WTC11 (cell line): ENCODE data around the gene OR2AG2. TPM values are rescaled to one million over a fixed set of nuclear protein-coding genes. Genes with fewer than 3 reads are reported as not detected.

Source experiments
- ATAC-seq: fragments of 200-7000 bp; cut with Tn5 transposase; 2 replicates; pipeline ENCODE4 v1.10.0; 2021; ENCODE audit warnings: mild to moderate bottlenecking, moderate library complexity
- CTCF ChIA-PET: fragments of 300-600 bp; sonication (Branson Sonifier 250); formaldehyde crosslinking; loops from one replicate; lab custom pipeline; 2021; ENCODE audit warnings: antibody characterized with exemption; lab: Charles Lee
- POLR2A ChIA-PET: fragments of 350-600 bp; sonication (Branson Sonifier 250); formaldehyde crosslinking; loops from one replicate; lab custom pipeline; 2021; ENCODE audit warnings: antibody characterized with exemption; lab: Charles Lee
- DNase-seq: peaks from one replicate; pipeline ENCODE4 v3.0.0; 2021; ENCODE audit warnings: low spot score
- H3K27ac Mint-ChIP-seq: 2 replicates; pipeline ENCODE4 v1.8.0; 2021; ENCODE audit warnings: mixed read lengths
- H3K27me3 Mint-ChIP-seq: 2 replicates; pipeline ENCODE4 v1.8.0; 2021; ENCODE audit warnings: low read depth, mild to moderate bottlenecking, moderate library complexity, mixed read lengths
- H3K36me3 Mint-ChIP-seq: 2 replicates; pipeline ENCODE4 v1.8.0; 2021; ENCODE audit warnings: mixed read lengths
- H3K4me1 Mint-ChIP-seq: 2 replicates; pipeline ENCODE4 v1.8.0; 2022; ENCODE audit warnings: mixed read lengths
- H3K4me3 Mint-ChIP-seq: 2 replicates; pipeline ENCODE4 v1.8.0; 2021; ENCODE audit warnings: mild to moderate bottlenecking, moderate library complexity, mixed read lengths
- H3K9me3 Mint-ChIP-seq: 2 replicates; pipeline ENCODE4 v1.8.0; 2021; ENCODE audit warnings: mixed read lengths
- FOXP1 ChIP-seq: sonication (generic); formaldehyde crosslinking; IDR thresholded peaks from 2 replicates; pipeline ENCODE4 v1.8.0; 2022; ENCODE audit warnings: missing genetic modification reagents, mild to moderate bottlenecking, moderate library complexity, borderline replicate concordance
- NFE2L1 ChIP-seq: sonication (generic); formaldehyde crosslinking; IDR thresholded peaks from 2 replicates; pipeline ENCODE4 v1.8.1; 2023; ENCODE audit warnings: missing genetic modification reagents
- NR1H2 ChIP-seq: sonication (generic); formaldehyde crosslinking; IDR thresholded peaks from 2 replicates; pipeline ENCODE4 v1.9.0; 2021; ENCODE audit warnings: mild to moderate bottlenecking, moderate library complexity, missing genetic modification reagents
- SMAD3 ChIP-seq: sonication (generic); formaldehyde crosslinking; IDR thresholded peaks from 2 replicates; pipeline ENCODE4 v1.8.0; 2022; ENCODE audit warnings: missing genetic modification reagents, mild to moderate bottlenecking, borderline replicate concordance
- SMAD4 ChIP-seq: sonication (generic); formaldehyde crosslinking; IDR thresholded peaks from 2 replicates; pipeline ENCODE4 v1.8.0; 2022; ENCODE audit warnings: mild to moderate bottlenecking, missing genetic modification reagents
- ZNF138 ChIP-seq: sonication (generic); formaldehyde crosslinking; conservative IDR thresholded peaks from 2 replicates; pipeline ENCODE4 v1.8.1; 2022; ENCODE audit warnings: mild to moderate bottlenecking, moderate library complexity, missing genetic modification reagents
- ZNF396 ChIP-seq: fragments of 250-450 bp; sonication (Bioruptor Pico); IDR thresholded peaks from 2 replicates; pipeline ENCODE4 v1.8.0; 2021; ENCODE audit warnings: mild to moderate bottlenecking, moderate library complexity, borderline replicate concordance
- ZNF671 ChIP-seq: fragments of 250-450 bp; sonication (Bioruptor Pico); IDR thresholded peaks from 2 replicates; pipeline ENCODE4 v1.8.0; 2021; ENCODE audit warnings: mild to moderate bottlenecking
- total RNA-seq: library from RNA; stranded (reverse); gene quantifications from 3 replicates; pipeline ENCODE4 v1.2.3, GENCODE V29; 2021
- TF ChIP-seq, protein P1 (sequence below): fragments of 250-450 bp; sonication (Bioruptor Pico); IDR thresholded peaks from 2 replicates; pipeline ENCODE4 v1.8.0; 2021; ENCODE audit warnings: mild to moderate bottlenecking
- TF ChIP-seq, protein P2 (sequence below): sonication (generic); formaldehyde crosslinking; conservative IDR thresholded peaks from 2 replicates; pipeline ENCODE4 v1.8.1; 2022; ENCODE audit warnings: mild to moderate bottlenecking, missing genetic modification reagents
- TF ChIP-seq, protein P3 (sequence below): fragments of 250-450 bp; sonication (Bioruptor Pico); IDR thresholded peaks from 2 replicates; pipeline ENCODE4 v1.9.0; 2021; ENCODE audit warnings: mild to moderate bottlenecking, borderline replicate concordance
- TF ChIP-seq, protein P4 (sequence below): sonication (generic); formaldehyde crosslinking; IDR thresholded peaks from 2 replicates; pipeline ENCODE4 v1.8.0; 2022; ENCODE audit warnings: mild to moderate bottlenecking, missing genetic modification reagents
- TF ChIP-seq, protein P5 (sequence below): sonication (generic); formaldehyde crosslinking; IDR thresholded peaks from 2 replicates; pipeline ENCODE4 v1.8.1; 2023; ENCODE audit warnings: mild to moderate bottlenecking, missing genetic modification reagents, moderate library complexity
- TF ChIP-seq, protein P6 (sequence below): sonication (generic); formaldehyde crosslinking; IDR thresholded peaks from 2 replicates; pipeline ENCODE4 v1.8.0; 2023; ENCODE audit warnings: mild to moderate bottlenecking, missing genetic modification reagents
- TF ChIP-seq, protein P7 (sequence below): sonication (generic); formaldehyde crosslinking; IDR thresholded peaks from 2 replicates; pipeline ENCODE4 v1.8.1; 2023; ENCODE audit warnings: mild to moderate bottlenecking, missing genetic modification reagents, moderate library complexity

The OR2AG2 gene
- total RNA-seq, 1 experiment from 2014 or later, result 0.17 TPM

- TF ChIP-seq, protein P1, sequence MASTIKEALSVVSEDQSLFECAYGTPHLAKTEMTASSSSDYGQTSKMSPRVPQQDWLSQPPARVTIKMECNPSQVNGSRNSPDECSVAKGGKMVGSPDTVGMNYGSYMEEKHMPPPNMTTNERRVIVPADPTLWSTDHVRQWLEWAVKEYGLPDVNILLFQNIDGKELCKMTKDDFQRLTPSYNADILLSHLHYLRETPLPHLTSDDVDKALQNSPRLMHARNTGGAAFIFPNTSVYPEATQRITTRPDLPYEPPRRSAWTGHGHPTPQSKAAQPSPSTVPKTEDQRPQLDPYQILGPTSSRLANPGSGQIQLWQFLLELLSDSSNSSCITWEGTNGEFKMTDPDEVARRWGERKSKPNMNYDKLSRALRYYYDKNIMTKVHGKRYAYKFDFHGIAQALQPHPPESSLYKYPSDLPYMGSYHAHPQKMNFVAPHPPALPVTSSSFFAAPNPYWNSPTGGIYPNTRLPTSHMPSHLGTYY (CRISPR knock-in tag), result no peak
- TF ChIP-seq SMAD4 (CRISPR knock-in tag) (no peak), NFE2L1 (no peak)
- TF ChIP-seq, protein P2, sequence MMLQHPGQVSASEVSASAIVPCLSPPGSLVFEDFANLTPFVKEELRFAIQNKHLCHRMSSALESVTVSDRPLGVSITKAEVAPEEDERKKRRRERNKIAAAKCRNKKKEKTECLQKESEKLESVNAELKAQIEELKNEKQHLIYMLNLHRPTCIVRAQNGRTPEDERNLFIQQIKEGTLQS, result no peak
- TF ChIP-seq, protein P3, sequence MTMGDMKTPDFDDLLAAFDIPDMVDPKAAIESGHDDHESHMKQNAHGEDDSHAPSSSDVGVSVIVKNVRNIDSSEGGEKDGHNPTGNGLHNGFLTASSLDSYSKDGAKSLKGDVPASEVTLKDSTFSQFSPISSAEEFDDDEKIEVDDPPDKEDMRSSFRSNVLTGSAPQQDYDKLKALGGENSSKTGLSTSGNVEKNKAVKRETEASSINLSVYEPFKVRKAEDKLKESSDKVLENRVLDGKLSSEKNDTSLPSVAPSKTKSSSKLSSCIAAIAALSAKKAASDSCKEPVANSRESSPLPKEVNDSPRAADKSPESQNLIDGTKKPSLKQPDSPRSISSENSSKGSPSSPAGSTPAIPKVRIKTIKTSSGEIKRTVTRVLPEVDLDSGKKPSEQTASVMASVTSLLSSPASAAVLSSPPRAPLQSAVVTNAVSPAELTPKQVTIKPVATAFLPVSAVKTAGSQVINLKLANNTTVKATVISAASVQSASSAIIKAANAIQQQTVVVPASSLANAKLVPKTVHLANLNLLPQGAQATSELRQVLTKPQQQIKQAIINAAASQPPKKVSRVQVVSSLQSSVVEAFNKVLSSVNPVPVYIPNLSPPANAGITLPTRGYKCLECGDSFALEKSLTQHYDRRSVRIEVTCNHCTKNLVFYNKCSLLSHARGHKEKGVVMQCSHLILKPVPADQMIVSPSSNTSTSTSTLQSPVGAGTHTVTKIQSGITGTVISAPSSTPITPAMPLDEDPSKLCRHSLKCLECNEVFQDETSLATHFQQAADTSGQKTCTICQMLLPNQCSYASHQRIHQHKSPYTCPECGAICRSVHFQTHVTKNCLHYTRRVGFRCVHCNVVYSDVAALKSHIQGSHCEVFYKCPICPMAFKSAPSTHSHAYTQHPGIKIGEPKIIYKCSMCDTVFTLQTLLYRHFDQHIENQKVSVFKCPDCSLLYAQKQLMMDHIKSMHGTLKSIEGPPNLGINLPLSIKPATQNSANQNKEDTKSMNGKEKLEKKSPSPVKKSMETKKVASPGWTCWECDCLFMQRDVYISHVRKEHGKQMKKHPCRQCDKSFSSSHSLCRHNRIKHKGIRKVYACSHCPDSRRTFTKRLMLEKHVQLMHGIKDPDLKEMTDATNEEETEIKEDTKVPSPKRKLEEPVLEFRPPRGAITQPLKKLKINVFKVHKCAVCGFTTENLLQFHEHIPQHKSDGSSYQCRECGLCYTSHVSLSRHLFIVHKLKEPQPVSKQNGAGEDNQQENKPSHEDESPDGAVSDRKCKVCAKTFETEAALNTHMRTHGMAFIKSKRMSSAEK, result no peak
- TF ChIP-seq, protein P4, sequence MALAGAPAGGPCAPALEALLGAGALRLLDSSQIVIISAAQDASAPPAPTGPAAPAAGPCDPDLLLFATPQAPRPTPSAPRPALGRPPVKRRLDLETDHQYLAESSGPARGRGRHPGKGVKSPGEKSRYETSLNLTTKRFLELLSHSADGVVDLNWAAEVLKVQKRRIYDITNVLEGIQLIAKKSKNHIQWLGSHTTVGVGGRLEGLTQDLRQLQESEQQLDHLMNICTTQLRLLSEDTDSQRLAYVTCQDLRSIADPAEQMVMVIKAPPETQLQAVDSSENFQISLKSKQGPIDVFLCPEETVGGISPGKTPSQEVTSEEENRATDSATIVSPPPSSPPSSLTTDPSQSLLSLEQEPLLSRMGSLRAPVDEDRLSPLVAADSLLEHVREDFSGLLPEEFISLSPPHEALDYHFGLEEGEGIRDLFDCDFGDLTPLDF (CRISPR knock-in tag), result no peak
These were observed 37.2 kb downstream of the OR2AG2 start (continued) for GRCh38 chr11:6734616-6735015.

- no peaks in the 10 kb centered on the region for H3K4me1 Mint-ChIP-seq
- no peak overlapping the region for H3K27ac Mint-ChIP-seq
- TF ChIP-seq, protein P5, sequence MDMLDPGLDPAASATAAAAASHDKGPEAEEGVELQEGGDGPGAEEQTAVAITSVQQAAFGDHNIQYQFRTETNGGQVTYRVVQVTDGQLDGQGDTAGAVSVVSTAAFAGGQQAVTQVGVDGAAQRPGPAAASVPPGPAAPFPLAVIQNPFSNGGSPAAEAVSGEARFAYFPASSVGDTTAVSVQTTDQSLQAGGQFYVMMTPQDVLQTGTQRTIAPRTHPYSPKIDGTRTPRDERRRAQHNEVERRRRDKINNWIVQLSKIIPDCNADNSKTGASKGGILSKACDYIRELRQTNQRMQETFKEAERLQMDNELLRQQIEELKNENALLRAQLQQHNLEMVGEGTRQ (CRISPR knock-in tag), result no peak
- TF ChIP-seq NFE2L1 (no peak), SMAD3 (CRISPR knock-in tag) (no peak), FOXP1 (CRISPR knock-in tag) (no peak), ZNF396 (CRISPR knock-in tag) (no peak), NR1H2 (CRISPR knock-in tag) (no peak), ZNF671 (CRISPR knock-in tag) (no peak), ZNF138 (CRISPR knock-in tag) (no peak)
- TF ChIP-seq, protein P6, sequence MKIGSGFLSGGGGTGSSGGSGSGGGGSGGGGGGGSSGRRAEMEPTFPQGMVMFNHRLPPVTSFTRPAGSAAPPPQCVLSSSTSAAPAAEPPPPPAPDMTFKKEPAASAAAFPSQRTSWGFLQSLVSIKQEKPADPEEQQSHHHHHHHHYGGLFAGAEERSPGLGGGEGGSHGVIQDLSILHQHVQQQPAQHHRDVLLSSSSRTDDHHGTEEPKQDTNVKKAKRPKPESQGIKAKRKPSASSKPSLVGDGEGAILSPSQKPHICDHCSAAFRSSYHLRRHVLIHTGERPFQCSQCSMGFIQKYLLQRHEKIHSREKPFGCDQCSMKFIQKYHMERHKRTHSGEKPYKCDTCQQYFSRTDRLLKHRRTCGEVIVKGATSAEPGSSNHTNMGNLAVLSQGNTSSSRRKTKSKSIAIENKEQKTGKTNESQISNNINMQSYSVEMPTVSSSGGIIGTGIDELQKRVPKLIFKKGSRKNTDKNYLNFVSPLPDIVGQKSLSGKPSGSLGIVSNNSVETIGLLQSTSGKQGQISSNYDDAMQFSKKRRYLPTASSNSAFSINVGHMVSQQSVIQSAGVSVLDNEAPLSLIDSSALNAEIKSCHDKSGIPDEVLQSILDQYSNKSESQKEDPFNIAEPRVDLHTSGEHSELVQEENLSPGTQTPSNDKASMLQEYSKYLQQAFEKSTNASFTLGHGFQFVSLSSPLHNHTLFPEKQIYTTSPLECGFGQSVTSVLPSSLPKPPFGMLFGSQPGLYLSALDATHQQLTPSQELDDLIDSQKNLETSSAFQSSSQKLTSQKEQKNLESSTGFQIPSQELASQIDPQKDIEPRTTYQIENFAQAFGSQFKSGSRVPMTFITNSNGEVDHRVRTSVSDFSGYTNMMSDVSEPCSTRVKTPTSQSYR (CRISPR knock-in tag), result no peak
- TF ChIP-seq, protein P7, sequence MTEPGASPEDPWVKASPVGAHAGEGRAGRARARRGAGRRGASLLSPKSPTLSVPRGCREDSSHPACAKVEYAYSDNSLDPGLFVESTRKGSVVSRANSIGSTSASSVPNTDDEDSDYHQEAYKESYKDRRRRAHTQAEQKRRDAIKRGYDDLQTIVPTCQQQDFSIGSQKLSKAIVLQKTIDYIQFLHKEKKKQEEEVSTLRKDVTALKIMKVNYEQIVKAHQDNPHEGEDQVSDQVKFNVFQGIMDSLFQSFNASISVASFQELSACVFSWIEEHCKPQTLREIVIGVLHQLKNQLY (CRISPR knock-in tag), result no peak
- ATAC-seq, result no peak
- ChIA-PET POLR2A (no interaction called here), CTCF (interaction anchor here (1.4 to 1.8 kb wide), 2 partner anchors 22 to 79 kb away, joined by 4 read pairs; no protein-coding TSS in a partner anchor)
- no peak overlapping the region for H3K4me3 Mint-ChIP-seq
- DNase-seq, result no peak
- peaks cover 12% of the 10 kb centered on the region for H3K27me3 Mint-ChIP-seq
- no peaks in the 10 kb centered on the region for H3K9me3 Mint-ChIP-seq
- no peaks in the 10 kb centered on the region for H3K36me3 Mint-ChIP-seq
These were observed 38.2 kb downstream of the OR2AG2 start for GRCh38 chr11:6733326-6734275.
